ENCODE data around the gene ZRSR2. TPM values are rescaled to one million over a fixed set of nuclear protein-coding genes. Genes with fewer than 3 reads are reported as not detected.
A peak's percentile ranks its signal among the peaks of the same experiment; 100 is the strongest.

ZRSR2 gene
- total and polyA plus RNA-seq, 9 of the 15 experiments (the other 6 are each of a cell fraction or from before 2014, with no cell fraction given): 3.5 to 19.5 (median 8.6) TPM

DNA sequence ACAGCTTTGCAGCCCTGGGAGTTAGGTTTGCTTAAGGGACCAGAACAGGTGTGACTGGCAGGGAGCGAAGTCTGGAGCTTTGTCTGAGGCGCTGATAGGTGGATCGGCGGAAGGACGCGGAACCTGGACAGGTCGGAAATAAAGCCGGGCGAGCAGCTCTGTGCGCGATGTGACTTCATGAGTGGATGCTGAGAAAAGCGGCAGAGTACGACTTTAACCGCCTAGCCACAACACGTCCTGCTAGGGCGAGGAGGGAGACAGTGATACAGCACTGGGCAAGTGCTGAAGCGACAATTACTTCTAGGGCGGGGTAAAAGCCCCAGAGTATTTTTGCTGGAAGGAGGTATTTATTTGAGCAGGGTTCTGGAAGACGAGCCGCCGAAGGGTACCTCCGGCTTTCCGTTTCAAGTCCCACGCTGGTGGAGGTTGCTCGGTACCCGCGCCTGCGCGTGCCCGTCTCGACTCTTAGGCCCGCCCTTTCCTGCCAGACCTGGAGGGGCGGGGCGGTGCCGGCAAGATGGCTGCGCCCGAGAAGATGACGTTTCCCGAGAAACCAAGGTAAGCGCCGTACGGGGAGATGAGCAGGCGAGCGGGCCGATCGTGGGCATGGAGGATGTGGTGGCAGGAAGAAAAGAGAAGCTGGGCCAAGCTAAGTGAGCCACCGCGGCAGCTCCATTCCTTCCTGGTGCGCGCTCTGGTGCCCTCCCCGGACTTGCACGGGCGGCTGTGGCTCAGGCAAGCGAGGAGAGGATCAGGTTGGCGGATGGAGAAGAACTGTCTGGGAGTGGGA is at the start of gene ZRSR2 (continued):
- TF ChIP-seq, protein P1, sequence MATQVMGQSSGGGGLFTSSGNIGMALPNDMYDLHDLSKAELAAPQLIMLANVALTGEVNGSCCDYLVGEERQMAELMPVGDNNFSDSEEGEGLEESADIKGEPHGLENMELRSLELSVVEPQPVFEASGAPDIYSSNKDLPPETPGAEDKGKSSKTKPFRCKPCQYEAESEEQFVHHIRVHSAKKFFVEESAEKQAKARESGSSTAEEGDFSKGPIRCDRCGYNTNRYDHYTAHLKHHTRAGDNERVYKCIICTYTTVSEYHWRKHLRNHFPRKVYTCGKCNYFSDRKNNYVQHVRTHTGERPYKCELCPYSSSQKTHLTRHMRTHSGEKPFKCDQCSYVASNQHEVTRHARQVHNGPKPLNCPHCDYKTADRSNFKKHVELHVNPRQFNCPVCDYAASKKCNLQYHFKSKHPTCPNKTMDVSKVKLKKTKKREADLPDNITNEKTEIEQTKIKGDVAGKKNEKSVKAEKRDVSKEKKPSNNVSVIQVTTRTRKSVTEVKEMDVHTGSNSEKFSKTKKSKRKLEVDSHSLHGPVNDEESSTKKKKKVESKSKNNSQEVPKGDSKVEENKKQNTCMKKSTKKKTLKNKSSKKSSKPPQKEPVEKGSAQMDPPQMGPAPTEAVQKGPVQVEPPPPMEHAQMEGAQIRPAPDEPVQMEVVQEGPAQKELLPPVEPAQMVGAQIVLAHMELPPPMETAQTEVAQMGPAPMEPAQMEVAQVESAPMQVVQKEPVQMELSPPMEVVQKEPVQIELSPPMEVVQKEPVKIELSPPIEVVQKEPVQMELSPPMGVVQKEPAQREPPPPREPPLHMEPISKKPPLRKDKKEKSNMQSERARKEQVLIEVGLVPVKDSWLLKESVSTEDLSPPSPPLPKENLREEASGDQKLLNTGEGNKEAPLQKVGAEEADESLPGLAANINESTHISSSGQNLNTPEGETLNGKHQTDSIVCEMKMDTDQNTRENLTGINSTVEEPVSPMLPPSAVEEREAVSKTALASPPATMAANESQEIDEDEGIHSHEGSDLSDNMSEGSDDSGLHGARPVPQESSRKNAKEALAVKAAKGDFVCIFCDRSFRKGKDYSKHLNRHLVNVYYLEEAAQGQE (IDR thresholded peaks at IDR 0.05; ENCODE audit: borderline replicate concordance): no peak
- TF ChIP-seq, protein P1 (CRISPR knock-in tag; IDR thresholded peaks at IDR 0.05; ENCODE audit: low read depth): no peak
- TF ChIP-seq, protein P2, sequence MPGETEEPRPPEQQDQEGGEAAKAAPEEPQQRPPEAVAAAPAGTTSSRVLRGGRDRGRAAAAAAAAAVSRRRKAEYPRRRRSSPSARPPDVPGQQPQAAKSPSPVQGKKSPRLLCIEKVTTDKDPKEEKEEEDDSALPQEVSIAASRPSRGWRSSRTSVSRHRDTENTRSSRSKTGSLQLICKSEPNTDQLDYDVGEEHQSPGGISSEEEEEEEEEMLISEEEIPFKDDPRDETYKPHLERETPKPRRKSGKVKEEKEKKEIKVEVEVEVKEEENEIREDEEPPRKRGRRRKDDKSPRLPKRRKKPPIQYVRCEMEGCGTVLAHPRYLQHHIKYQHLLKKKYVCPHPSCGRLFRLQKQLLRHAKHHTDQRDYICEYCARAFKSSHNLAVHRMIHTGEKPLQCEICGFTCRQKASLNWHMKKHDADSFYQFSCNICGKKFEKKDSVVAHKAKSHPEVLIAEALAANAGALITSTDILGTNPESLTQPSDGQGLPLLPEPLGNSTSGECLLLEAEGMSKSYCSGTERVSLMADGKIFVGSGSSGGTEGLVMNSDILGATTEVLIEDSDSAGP (CRISPR knock-in tag; IDR thresholded peaks at IDR 0.05): 0 out of 2 replicates have a peak, but pooled peaks have one; percentile 53
- TF ChIP-seq, protein P3, sequence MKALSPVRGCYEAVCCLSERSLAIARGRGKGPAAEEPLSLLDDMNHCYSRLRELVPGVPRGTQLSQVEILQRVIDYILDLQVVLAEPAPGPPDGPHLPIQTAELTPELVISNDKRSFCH (CRISPR knock-in tag; IDR thresholded peaks at IDR 0.05): no peak
- TF ChIP-seq, protein P3 (tag; IDR thresholded peaks at IDR 0.05): no peak
- TF ChIP-seq KDM4B (IDR thresholded peaks at IDR 0.05; ENCODE audit: borderline replicate concordance in 2 of 2, low read depth in 1 of 2): no peak
- TF ChIP-seq CBX3 (IDR thresholded peaks at IDR 0.05; ENCODE audit: borderline replicate concordance in 1 of 2, low read length in 2 of 2): no peak
- no peak for TF ChIP-seq WHSC1 (IDR thresholded peaks at IDR 0.05; ENCODE audit: low read length)
- TF ChIP-seq C11orf30 (IDR thresholded peaks at IDR 0.05; ENCODE audit: low read depth): peak; percentile 45; the same call in 1 of the 2 replicates
- TF ChIP-seq BHLHE40 (IDR thresholded peaks at IDR 0.05; ENCODE audit: low read length): peak; percentile 22; the same call in 1 of the 2 replicates
- no peak for TF ChIP-seq DIDO1 (tag; IDR thresholded peaks at IDR 0.05; ENCODE audit: low read depth)
- TF ChIP-seq ZNF830 (CRISPR knock-in tag; IDR thresholded peaks at IDR 0.05): no peak
- no peak for TF ChIP-seq KAT8 (IDR thresholded peaks at IDR 0.05; ENCODE audit: low read depth)
- TF ChIP-seq HMG20A (CRISPR knock-in tag; conservative IDR thresholded peaks at IDR 0.05): no peak
- TF ChIP-seq RBFOX2 (IDR thresholded peaks at IDR 0.05; ENCODE audit: low read depth, low read length): peak; percentile 86
- no peak for TF ChIP-seq NCOA4 (IDR thresholded peaks at IDR 0.05; ENCODE audit: partially characterized antibody)
- no peak for TF ChIP-seq ELF2 (CRISPR knock-in tag; IDR thresholded peaks at IDR 0.05)
